Ishikawa (cell line): ENCODE measurements around the gene PEX6.

Source experiments
- CEBPB ChIP-seq: IDR thresholded peaks from 2 replicates; pipeline ENCODE4 v1.6.1; 2012
- CREB1 ChIP-seq: IDR thresholded peaks from 2 replicates; pipeline ENCODE4 v1.6.1; 2012; ENCODE audit warnings: low read depth
- EGR1 ChIP-seq: IDR thresholded peaks from 2 replicates; pipeline ENCODE4 v1.6.1; 2012
- EP300 ChIP-seq: IDR thresholded peaks from 2 replicates; pipeline ENCODE4 v1.6.1; 2012; ENCODE audit warnings: borderline replicate concordance
- FOXM1 ChIP-seq: IDR thresholded peaks from 2 replicates; pipeline ENCODE4 v1.6.1; 2012; ENCODE audit warnings: low read depth, borderline replicate concordance
- NFIC ChIP-seq: IDR thresholded peaks from 2 replicates; pipeline ENCODE4 v1.6.1; 2012
- RAD21 ChIP-seq: IDR thresholded peaks from 2 replicates; pipeline ENCODE4 v1.6.1; 2012; ENCODE audit warnings: low read depth
- TAF1 ChIP-seq: IDR thresholded peaks from 2 replicates; pipeline ENCODE4 v1.6.1; 2012; ENCODE audit warnings: low read depth, mild to moderate bottlenecking
- TCF12 ChIP-seq: IDR thresholded peaks from 2 replicates; pipeline ENCODE4 v1.6.1; 2012; ENCODE audit warnings: low read depth
- TEAD4 ChIP-seq: IDR thresholded peaks from 2 replicates; pipeline ENCODE4 v1.6.1; 2012
- YY1 ChIP-seq: IDR thresholded peaks from 2 replicates; pipeline ENCODE4 v1.6.1; 2012; ENCODE audit warnings: low read depth
- ZBTB7A ChIP-seq: IDR thresholded peaks from 2 replicates; pipeline ENCODE4 v1.6.1; 2012; ENCODE audit warnings: low read depth
- TF ChIP-seq, protein P1 (sequence below): IDR thresholded peaks from 2 replicates; pipeline ENCODE4 v1.6.1; 2012
- TF ChIP-seq, protein P2 (sequence below): IDR thresholded peaks from 2 replicates; pipeline ENCODE4 v1.6.1; 2012; ENCODE audit warnings: low read depth, mild to moderate bottlenecking
- TF ChIP-seq, protein P3 (sequence below): IDR thresholded peaks from 2 replicates; pipeline ENCODE4 v1.6.1; 2012

The PEX6 gene

GRCh38 chr6:42979523-42980177, 669 bp upstream of the PEX6 start:
- TF ChIP-seq TEAD4 (no peak), TAF1 (no peak), EP300 (no peak), CEBPB (no peak), FOXM1 (no peak), RAD21 (no peak), CREB1 (no peak), TCF12 (no peak), EGR1 (no peak), ZBTB7A (no peak), YY1 (no peak), NFIC (no peak)
- TF ChIP-seq, protein P1, sequence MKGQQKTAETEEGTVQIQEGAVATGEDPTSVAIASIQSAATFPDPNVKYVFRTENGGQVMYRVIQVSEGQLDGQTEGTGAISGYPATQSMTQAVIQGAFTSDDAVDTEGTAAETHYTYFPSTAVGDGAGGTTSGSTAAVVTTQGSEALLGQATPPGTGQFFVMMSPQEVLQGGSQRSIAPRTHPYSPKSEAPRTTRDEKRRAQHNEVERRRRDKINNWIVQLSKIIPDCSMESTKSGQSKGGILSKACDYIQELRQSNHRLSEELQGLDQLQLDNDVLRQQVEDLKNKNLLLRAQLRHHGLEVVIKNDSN, result no peak
- TF ChIP-seq, protein P2, sequence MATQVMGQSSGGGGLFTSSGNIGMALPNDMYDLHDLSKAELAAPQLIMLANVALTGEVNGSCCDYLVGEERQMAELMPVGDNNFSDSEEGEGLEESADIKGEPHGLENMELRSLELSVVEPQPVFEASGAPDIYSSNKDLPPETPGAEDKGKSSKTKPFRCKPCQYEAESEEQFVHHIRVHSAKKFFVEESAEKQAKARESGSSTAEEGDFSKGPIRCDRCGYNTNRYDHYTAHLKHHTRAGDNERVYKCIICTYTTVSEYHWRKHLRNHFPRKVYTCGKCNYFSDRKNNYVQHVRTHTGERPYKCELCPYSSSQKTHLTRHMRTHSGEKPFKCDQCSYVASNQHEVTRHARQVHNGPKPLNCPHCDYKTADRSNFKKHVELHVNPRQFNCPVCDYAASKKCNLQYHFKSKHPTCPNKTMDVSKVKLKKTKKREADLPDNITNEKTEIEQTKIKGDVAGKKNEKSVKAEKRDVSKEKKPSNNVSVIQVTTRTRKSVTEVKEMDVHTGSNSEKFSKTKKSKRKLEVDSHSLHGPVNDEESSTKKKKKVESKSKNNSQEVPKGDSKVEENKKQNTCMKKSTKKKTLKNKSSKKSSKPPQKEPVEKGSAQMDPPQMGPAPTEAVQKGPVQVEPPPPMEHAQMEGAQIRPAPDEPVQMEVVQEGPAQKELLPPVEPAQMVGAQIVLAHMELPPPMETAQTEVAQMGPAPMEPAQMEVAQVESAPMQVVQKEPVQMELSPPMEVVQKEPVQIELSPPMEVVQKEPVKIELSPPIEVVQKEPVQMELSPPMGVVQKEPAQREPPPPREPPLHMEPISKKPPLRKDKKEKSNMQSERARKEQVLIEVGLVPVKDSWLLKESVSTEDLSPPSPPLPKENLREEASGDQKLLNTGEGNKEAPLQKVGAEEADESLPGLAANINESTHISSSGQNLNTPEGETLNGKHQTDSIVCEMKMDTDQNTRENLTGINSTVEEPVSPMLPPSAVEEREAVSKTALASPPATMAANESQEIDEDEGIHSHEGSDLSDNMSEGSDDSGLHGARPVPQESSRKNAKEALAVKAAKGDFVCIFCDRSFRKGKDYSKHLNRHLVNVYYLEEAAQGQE, result no peak
- TF ChIP-seq, protein P3, sequence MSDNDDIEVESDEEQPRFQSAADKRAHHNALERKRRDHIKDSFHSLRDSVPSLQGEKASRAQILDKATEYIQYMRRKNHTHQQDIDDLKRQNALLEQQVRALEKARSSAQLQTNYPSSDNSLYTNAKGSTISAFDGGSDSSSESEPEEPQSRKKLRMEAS, result no peak

DNA sequence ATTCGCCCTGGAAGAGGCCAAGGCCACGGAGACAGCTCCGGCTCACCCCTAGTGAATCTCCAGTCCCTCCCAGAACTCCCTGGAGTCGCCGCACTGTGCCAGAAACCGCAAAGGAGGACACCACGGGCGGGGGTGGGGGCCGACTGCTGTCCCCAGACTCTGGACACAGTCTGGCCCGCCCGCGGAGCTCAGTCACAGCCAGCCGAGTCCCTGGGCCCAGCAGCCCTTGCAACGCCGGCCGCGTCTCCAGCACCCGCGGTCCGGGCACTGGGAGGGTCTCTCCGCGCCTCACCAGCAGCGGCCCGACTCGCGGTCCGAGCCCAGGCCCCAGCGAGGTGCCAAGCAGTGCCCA, 518 bp downstream of the PEX6 start:
- no peak for TF ChIP-seq TAF1
- TF ChIP-seq EGR1, result no peak
- TF ChIP-seq, protein P1, result no peak
- TF ChIP-seq, protein P2, result no peak
- TF ChIP-seq CEBPB, result no peak
- no peak for TF ChIP-seq RAD21
- TF ChIP-seq YY1, result no peak
- no peak for TF ChIP-seq FOXM1
- TF ChIP-seq NFIC, result no peak
- no peak for TF ChIP-seq EP300
- no peak for TF ChIP-seq ZBTB7A
- TF ChIP-seq TCF12, result no peak
- TF ChIP-seq TEAD4, result no peak
- TF ChIP-seq, protein P3, result no peak
- no peak for TF ChIP-seq CREB1

DNA sequence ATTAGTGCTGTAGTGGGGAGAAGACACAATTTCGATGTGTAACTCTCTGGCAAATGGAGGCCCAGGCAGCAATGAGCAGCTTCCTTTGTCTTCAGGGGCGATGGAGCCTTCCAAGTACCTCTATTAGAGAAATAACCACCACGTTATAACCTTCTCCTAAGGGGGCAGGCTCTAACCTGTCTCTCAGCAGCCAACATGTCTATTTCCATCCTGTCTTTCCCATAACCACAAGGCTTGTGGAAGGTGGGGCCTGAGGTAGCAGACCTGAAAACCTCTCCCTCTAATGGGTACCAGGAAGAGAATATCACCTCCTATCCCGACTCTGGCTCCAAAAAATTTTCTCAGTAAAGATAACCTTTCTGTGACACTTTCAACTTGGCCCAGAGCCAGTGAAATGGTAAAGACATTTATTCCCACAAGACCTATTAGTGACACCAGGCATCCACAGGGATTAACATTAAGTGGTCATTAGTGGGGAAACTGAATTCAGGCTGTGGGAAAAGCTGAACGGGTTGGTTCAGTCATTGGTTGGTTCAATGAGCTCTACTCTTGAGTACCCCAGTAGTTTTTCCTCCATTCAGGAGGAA, 4.0 kb downstream of the PEX6 start:
- TF ChIP-seq TEAD4 (no peak), EGR1 (no peak), FOXM1 (no peak), NFIC (no peak), EP300 (no peak), ZBTB7A (no peak), TAF1 (no peak), TCF12 (no peak), RAD21 (no peak), CEBPB (no peak), CREB1 (no peak), YY1 (no peak)
- TF ChIP-seq, protein P3, result no peak
- TF ChIP-seq, protein P1, result no peak
- TF ChIP-seq, protein P2, result no peak
